ENCODE measurements around the gene COA8. TPM values are rescaled to one million over a fixed set of nuclear protein-coding genes. Genes with fewer than 3 reads are reported as not detected.

COA8 gene
- polyA plus RNA-seq, 1 of the 3 experiments (the other 2 are of a cell fraction) = 25.2 TPM

- WGBS (ENCODE audit: low lambda C conversion rate) = 1% methylated on average over 60 of the region's 71 CpGs
- TF ChIP-seq CHD2 (IDR thresholded peaks at IDR 0.05; ENCODE audit: low read length, partially characterized antibody) (no peak), RAD21 (IDR thresholded peaks at IDR 0.05; ENCODE audit: low read length) (no peak), MAX (IDR thresholded peaks at IDR 0.05; ENCODE audit: low read depth) (0 out of 2 replicates have a peak, but pooled peaks have one; percentile 14), TCF12 (IDR thresholded peaks at IDR 0.05) (no peak), FOSL2 (IDR thresholded peaks at IDR 0.05; ENCODE audit: borderline replicate concordance, low read depth) (no peak), FOXJ3 (CRISPR knock-in tag; IDR thresholded peaks at IDR 0.05) (no peak), SIN3A (IDR thresholded peaks at IDR 0.05; ENCODE audit: borderline replicate concordance, low read depth, low read length) (peak; percentile 52; the same call in 1 of the 2 replicates), GATA2 (CRISPR knock-in tag; IDR thresholded peaks at IDR 0.05) (no peak), RXRA (IDR thresholded peaks at IDR 0.05; ENCODE audit: borderline replicate concordance, low read depth) (no peak), GABPA (IDR thresholded peaks at IDR 0.05; ENCODE audit: low read depth) (peak; percentile 33; the same call in 1 of the 2 replicates), USF2 (IDR thresholded peaks at IDR 0.05; ENCODE audit: borderline replicate concordance, low read depth, low read length) (no peak), ZBTB33 (IDR thresholded peaks at IDR 0.05; ENCODE audit: borderline replicate concordance, low read depth) (no peak), IRF3 (IDR thresholded peaks at IDR 0.05; ENCODE audit: low read depth, low read length) (no peak), PBX3 (IDR thresholded peaks at IDR 0.05) (0 out of 2 replicates have a peak, but pooled peaks have one; percentile 20), REST (IDR thresholded peaks at IDR 0.05; ENCODE audit: low read depth, low read length) (no peak)
- no peaks in the 10 kb centered on the region for H3K9me3 ChIP-seq
- H3K79me2 ChIP-seq (ENCODE audit: insufficient read depth) = peaks cover 61% of the 10 kb centered on the region
- peak overlapping the region; percentile 80 for H3K4me2 ChIP-seq
- H2AFZ ChIP-seq (ENCODE audit: low read depth) = no peak overlapping the region
- no peaks in the 10 kb centered on the region for H3K9me2 ChIP-seq
- CTCF ChIA-PET = interaction anchor here (1.3 to 3.1 kb wide), 3 partner anchors 9 to 55 kb away, joined by 4 to 11 read pairs (median 4); no protein-coding TSS in a partner anchor
- H3K27me3 ChIP-seq (ENCODE audit: insufficient read depth) = no peaks in the 10 kb centered on the region
- DNase-seq = peak; percentile 87
- peaks cover 48% of the 10 kb centered on the region for H4K20me1 ChIP-seq (ENCODE audit: insufficient read depth)
- H3K9ac ChIP-seq = peak overlapping the region; percentile 88
- peak overlapping the region; percentile 72 to 76 for H3K4me3 ChIP-seq (ENCODE audit: low read depth in 2 of 2, low read length in 1 of 2)
- H3F3A ChIP-seq (replicated peaks; ENCODE audit: insufficient read depth) = peaks cover 20% of the 10 kb centered on the region
- H3K4me1 ChIP-seq (ENCODE audit: control insufficient read depth in 1 of 2, insufficient read depth in 2 of 2, low read depth in 1 of 2, low read length in 1 of 2) = peaks cover 13 to 21% of the 10 kb centered on the region in 2 experiments
- peaks cover 0 to 11% of the 10 kb centered on the region in 2 experiments for H3K36me3 ChIP-seq (replicated peaks in 1 of 2; ENCODE audit: control insufficient read depth in 1 of 2, insufficient read depth in 2 of 2, low read length in 1 of 2)
- POLR2A ChIA-PET = interaction anchor here (0.6 to 1.8 kb wide), 3 partner anchors 13 to 74 kb away, joined by 3 to 5 read pairs (median 3); no protein-coding TSS in a partner anchor
- H3K27ac ChIP-seq (ENCODE audit: low read depth in 2 of 2, low read length in 1 of 2) = peak overlapping the region; percentile 87 to 93; a peak in 3 of 4 replicates
Measured at GRCh38 chr14:103629503-103630121, 66.9 kb downstream of the COA8 start.
